GM23338 (cell line): ENCODE data around the gene CDKL4.

ENCODE experiments used
- CTCF ChIP-seq, 2 experiments: fragments of 200-600 bp in 1 of 2; sonication (generic) in 1 of 2; conservative IDR thresholded peaks; 2 replicates each; pipeline versions ENCODE4 v1.5.1 to v1.6.1; 2016 to 2017; ENCODE audit warnings: antibody characterized with exemption in 2 of 2, low read depth in 2 of 2, mild to moderate bottlenecking in 2 of 2, moderate library complexity in 1 of 2
- ETS1 ChIP-seq: IDR thresholded peaks from 2 replicates; pipeline ENCODE4 v1.6.1; 2016; ENCODE audit warnings: antibody characterized with exemption
- EZH2 ChIP-seq: fragments of 200-600 bp; sonication (generic); IDR thresholded peaks from one replicate; pipeline ENCODE4 v1.8.0; 2017; ENCODE audit warnings: antibody characterized with exemption, mild to moderate bottlenecking, low read depth; ENCODE audit not compliant: unreplicated experiment
- EZH2phosphoT487 ChIP-seq: fragments of 200-600 bp; sonication (generic); IDR thresholded peaks from one replicate; pipeline ENCODE4 v1.8.1; 2018; ENCODE audit warnings: antibody characterized with exemption; ENCODE audit not compliant: unreplicated experiment
- JUNB ChIP-seq: IDR thresholded peaks from one replicate; pipeline ENCODE4 v1.6.1; 2016; ENCODE audit warnings: antibody characterized with exemption; ENCODE audit not compliant: unreplicated experiment
- NANOG ChIP-seq: IDR thresholded peaks from 2 replicates; pipeline ENCODE4 v1.6.1; 2016; ENCODE audit warnings: antibody characterized with exemption, borderline replicate concordance
- POLR2AphosphoS5 ChIP-seq: IDR thresholded peaks from 2 replicates; pipeline ENCODE4 v1.6.1; 2016; ENCODE audit warnings: antibody characterized with exemption, low read depth
- TF ChIP-seq, protein P1 (sequence below): IDR thresholded peaks from one replicate; pipeline ENCODE4 v1.6.1; 2018; ENCODE audit warnings: antibody characterized with exemption; ENCODE audit not compliant: unreplicated experiment
- TF ChIP-seq, protein P2 (sequence below): fragments of 250-450 bp; sonication (Bioruptor Pico); IDR thresholded peaks from 2 replicates; pipeline ENCODE4 v1.5.0; 2020; ENCODE audit warnings: mild to moderate bottlenecking, moderate library complexity

- no peak for TF ChIP-seq CTCF (conservative IDR thresholded peaks at IDR 0.05; ENCODE audit: low read depth in 2 of 2)
- no peak for TF ChIP-seq ETS1
- TF ChIP-seq POLR2AphosphoS5: no peak
- no peak for TF ChIP-seq EZH2
- TF ChIP-seq JUNB: no peak
- TF ChIP-seq EZH2phosphoT487: no peak
- TF ChIP-seq, protein P1, sequence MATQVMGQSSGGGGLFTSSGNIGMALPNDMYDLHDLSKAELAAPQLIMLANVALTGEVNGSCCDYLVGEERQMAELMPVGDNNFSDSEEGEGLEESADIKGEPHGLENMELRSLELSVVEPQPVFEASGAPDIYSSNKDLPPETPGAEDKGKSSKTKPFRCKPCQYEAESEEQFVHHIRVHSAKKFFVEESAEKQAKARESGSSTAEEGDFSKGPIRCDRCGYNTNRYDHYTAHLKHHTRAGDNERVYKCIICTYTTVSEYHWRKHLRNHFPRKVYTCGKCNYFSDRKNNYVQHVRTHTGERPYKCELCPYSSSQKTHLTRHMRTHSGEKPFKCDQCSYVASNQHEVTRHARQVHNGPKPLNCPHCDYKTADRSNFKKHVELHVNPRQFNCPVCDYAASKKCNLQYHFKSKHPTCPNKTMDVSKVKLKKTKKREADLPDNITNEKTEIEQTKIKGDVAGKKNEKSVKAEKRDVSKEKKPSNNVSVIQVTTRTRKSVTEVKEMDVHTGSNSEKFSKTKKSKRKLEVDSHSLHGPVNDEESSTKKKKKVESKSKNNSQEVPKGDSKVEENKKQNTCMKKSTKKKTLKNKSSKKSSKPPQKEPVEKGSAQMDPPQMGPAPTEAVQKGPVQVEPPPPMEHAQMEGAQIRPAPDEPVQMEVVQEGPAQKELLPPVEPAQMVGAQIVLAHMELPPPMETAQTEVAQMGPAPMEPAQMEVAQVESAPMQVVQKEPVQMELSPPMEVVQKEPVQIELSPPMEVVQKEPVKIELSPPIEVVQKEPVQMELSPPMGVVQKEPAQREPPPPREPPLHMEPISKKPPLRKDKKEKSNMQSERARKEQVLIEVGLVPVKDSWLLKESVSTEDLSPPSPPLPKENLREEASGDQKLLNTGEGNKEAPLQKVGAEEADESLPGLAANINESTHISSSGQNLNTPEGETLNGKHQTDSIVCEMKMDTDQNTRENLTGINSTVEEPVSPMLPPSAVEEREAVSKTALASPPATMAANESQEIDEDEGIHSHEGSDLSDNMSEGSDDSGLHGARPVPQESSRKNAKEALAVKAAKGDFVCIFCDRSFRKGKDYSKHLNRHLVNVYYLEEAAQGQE: no peak
- no peak for TF ChIP-seq NANOG
- TF ChIP-seq, protein P2, sequence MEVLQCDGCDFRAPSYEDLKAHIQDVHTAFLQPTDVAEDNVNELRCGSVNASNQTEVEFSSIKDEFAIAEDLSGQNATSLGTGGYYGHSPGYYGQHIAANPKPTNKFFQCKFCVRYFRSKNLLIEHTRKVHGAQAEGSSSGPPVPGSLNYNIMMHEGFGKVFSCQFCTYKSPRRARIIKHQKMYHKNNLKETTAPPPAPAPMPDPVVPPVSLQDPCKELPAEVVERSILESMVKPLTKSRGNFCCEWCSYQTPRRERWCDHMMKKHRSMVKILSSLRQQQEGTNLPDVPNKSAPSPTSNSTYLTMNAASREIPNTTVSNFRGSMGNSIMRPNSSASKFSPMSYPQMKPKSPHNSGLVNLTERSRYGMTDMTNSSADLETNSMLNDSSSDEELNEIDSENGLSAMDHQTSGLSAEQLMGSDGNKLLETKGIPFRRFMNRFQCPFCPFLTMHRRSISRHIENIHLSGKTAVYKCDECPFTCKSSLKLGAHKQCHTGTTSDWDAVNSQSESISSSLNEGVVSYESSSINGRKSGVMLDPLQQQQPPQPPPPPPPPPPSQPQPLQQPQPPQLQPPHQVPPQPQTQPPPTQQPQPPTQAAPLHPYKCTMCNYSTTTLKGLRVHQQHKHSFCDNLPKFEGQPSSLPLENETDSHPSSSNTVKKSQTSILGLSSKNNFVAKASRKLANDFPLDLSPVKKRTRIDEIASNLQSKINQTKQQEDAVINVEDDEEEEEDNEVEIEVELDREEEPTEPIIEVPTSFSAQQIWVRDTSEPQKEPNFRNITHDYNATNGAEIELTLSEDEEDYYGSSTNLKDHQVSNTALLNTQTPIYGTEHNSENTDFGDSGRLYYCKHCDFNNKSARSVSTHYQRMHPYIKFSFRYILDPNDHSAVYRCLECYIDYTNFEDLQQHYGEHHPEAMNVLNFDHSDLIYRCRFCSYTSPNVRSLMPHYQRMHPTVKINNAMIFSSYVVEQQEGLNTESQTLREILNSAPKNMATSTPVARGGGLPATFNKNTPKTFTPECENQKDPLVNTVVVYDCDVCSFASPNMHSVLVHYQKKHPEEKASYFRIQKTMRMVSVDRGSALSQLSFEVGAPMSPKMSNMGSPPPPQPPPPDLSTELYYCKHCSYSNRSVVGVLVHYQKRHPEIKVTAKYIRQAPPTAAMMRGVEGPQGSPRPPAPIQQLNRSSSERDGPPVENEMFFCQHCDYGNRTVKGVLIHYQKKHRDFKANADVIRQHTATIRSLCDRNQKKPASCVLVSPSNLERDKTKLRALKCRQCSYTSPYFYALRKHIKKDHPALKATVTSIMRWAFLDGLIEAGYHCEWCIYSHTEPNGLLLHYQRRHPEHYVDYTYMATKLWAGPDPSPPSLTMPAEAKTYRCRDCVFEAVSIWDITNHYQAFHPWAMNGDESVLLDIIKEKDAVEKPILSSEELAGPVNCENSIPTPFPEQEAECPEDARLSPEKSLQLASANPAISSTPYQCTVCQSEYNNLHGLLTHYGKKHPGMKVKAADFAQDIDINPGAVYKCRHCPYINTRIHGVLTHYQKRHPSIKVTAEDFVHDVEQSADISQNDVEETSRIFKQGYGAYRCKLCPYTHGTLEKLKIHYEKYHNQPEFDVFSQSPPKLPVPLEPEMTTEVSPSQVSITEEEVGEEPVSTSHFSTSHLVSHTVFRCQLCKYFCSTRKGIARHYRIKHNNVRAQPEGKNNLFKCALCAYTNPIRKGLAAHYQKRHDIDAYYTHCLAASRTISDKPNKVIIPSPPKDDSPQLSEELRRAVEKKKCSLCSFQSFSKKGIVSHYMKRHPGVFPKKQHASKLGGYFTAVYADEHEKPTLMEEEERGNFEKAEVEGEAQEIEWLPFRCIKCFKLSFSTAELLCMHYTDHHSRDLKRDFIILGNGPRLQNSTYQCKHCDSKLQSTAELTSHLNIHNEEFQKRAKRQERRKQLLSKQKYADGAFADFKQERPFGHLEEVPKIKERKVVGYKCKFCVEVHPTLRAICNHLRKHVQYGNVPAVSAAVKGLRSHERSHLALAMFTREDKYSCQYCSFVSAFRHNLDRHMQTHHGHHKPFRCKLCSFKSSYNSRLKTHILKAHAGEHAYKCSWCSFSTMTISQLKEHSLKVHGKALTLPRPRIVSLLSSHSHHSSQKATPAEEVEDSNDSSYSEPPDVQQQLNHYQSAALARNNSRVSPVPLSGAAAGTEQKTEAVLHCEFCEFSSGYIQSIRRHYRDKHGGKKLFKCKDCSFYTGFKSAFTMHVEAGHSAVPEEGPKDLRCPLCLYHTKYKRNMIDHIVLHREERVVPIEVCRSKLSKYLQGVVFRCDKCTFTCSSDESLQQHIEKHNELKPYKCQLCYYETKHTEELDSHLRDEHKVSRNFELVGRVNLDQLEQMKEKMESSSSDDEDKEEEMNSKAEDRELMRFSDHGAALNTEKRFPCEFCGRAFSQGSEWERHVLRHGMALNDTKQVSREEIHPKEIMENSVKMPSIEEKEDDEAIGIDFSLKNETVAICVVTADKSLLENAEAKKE: no peak
Observed at GRCh38 chr2:39127973-39128372, 115.8 kb downstream of the CDKL4 start.
